HepG2 (cell line): Measurements from ENCODE around the gene AGBL3. TPM values are rescaled to one million over a fixed set of nuclear protein-coding genes. Genes with fewer than 3 reads are reported as not detected.

ENCODE experiments used
- BRD4 ChIP-seq: sonication (generic); formaldehyde crosslinking; IDR thresholded peaks from 2 replicates; pipeline ENCODE4 v1.4.0; 2020; ENCODE audit warnings: missing genetic modification reagents
- CEBPG ChIP-seq: IDR thresholded peaks from 2 replicates; pipeline ENCODE4 v1.6.1; 2016
- HNRNPUL1 ChIP-seq: fragments of 200-400 bp; formaldehyde crosslinking; IDR thresholded peaks from 2 replicates; pipeline ENCODE4 v1.6.1; 2017; ENCODE audit warnings: low read depth, mild to moderate bottlenecking, low read length, moderate library complexity
- IRX3 ChIP-seq: sonication (generic); formaldehyde crosslinking; IDR thresholded peaks from 2 replicates; pipeline ENCODE4 v1.8.1; 2023; ENCODE audit warnings: mild to moderate bottlenecking, low read depth, missing genetic modification reagents, borderline replicate concordance
- RCOR2 ChIP-seq: IDR thresholded peaks from 2 replicates; pipeline ENCODE4 v1.6.1; 2016; ENCODE audit warnings: missing biosample characterization, missing genetic modification reagents
- RFX5 ChIP-seq: IDR thresholded peaks from 2 replicates; pipeline ENCODE4 v1.6.1; 2011; ENCODE audit warnings: low read depth, low read length, improper control_type of control experiment
- SMC3 ChIP-seq: IDR thresholded peaks from 2 replicates; pipeline ENCODE4 v1.6.1; 2011; ENCODE audit warnings: low read length, improper control_type of control experiment
- SNAI1 ChIP-seq: sonication (generic); formaldehyde crosslinking; IDR thresholded peaks from 2 replicates; pipeline ENCODE4 v1.5.0; 2020; ENCODE audit warnings: mild to moderate bottlenecking, missing genetic modification reagents, borderline replicate concordance
- SRF ChIP-seq: IDR thresholded peaks from 2 replicates; pipeline ENCODE4 v1.6.1; 2011; ENCODE audit warnings: mild to moderate bottlenecking, low read depth, low read length, moderate library complexity
- TP53 ChIP-seq: sonication (generic); formaldehyde crosslinking; conservative IDR thresholded peaks from 2 replicates; pipeline ENCODE4 v1.4.0; 2020; ENCODE audit warnings: missing genetic modification reagents
- ZMAT3 ChIP-seq: sonication (generic); formaldehyde crosslinking; conservative IDR thresholded peaks from 2 replicates; pipeline ENCODE4 v1.7.0; 2021; ENCODE audit warnings: missing genetic modification reagents
- ZNF20 ChIP-seq: sonication (generic); formaldehyde crosslinking; IDR thresholded peaks from 2 replicates; pipeline ENCODE4 v1.4.0; 2020; ENCODE audit warnings: mild to moderate bottlenecking, moderate library complexity, missing genetic modification reagents
- ZZZ3 ChIP-seq: sonication (generic); formaldehyde crosslinking; IDR thresholded peaks from 2 replicates; pipeline ENCODE4 v1.4.0; 2020; ENCODE audit warnings: missing genetic modification reagents, mild to moderate bottlenecking, borderline replicate concordance
- polyA plus RNA-seq, 8 experiments: library from polyadenylated mRNA; depleted of rRNA in 3 of 8; stranded (reverse) in 7 of 8; unstranded in 1 of 8; fragments of >200 nt; fragmentation: Illumina TruSeq in 4 of 8; extraction: Trizol in 4 of 8; gene quantifications; 2 replicates each; pipeline versions ENCODE4 v1.2.1 to v1.2.3, GENCODE V29; 2011 to 2016; ENCODE audit warnings: low read depth in 4 of 8, missing spikeins in 1 of 8, mixed read lengths in 1 of 8; ENCODE audit not compliant: insufficient read depth in 1 of 8
- total RNA-seq, 5 experiments: library from RNA; depleted of rRNA; stranded (reverse); fragments of >200 nt; fragmentation: Illumina TruSeq; extraction: Trizol; gene quantifications; 2 replicates each; pipeline ENCODE4 v1.2.3, GENCODE V29; 2016; ENCODE audit warnings: low read depth in 1 of 5
- TF ChIP-seq, protein P1 (sequence below): sonication (generic); formaldehyde crosslinking; IDR thresholded peaks from 2 replicates; pipeline ENCODE4 v1.8.0; 2022; ENCODE audit warnings: mild to moderate bottlenecking, missing genetic modification reagents; ENCODE audit not compliant: insufficient replicate concordance
- TF ChIP-seq, protein P2 (sequence below): sonication (generic); IDR thresholded peaks from 2 replicates; pipeline ENCODE4 v1.6.1; 2016; ENCODE audit warnings: low read depth, borderline replicate concordance
- TF ChIP-seq, protein P3 (sequence below): sonication (generic); formaldehyde crosslinking; IDR thresholded peaks from 2 replicates; pipeline ENCODE4 v1.5.0; 2020; ENCODE audit warnings: missing genetic modification reagents
- TF ChIP-seq, protein P4 (sequence below): sonication (generic); formaldehyde crosslinking; IDR thresholded peaks from 2 replicates; pipeline ENCODE4 v1.5.1; 2020; ENCODE audit warnings: missing genetic modification reagents, mild to moderate bottlenecking, borderline replicate concordance
- TF ChIP-seq, protein P5 (sequence below): sonication (generic); formaldehyde crosslinking; IDR thresholded peaks from 2 replicates; pipeline ENCODE4 v1.8.0; 2022; ENCODE audit warnings: missing genetic modification reagents, mild to moderate bottlenecking, moderate library complexity, borderline replicate concordance
- TF ChIP-seq, protein P6 (sequence below): sonication (generic); formaldehyde crosslinking; IDR thresholded peaks from 2 replicates; pipeline ENCODE4 v1.4.0; 2020; ENCODE audit warnings: missing genetic modification reagents

The AGBL3 gene
- total and polyA plus RNA-seq, 2 of the 13 experiments (the other 11 are each of a cell fraction or from before 2014, with no cell fraction given) = 2.2 to 7.2 TPM

DNA sequence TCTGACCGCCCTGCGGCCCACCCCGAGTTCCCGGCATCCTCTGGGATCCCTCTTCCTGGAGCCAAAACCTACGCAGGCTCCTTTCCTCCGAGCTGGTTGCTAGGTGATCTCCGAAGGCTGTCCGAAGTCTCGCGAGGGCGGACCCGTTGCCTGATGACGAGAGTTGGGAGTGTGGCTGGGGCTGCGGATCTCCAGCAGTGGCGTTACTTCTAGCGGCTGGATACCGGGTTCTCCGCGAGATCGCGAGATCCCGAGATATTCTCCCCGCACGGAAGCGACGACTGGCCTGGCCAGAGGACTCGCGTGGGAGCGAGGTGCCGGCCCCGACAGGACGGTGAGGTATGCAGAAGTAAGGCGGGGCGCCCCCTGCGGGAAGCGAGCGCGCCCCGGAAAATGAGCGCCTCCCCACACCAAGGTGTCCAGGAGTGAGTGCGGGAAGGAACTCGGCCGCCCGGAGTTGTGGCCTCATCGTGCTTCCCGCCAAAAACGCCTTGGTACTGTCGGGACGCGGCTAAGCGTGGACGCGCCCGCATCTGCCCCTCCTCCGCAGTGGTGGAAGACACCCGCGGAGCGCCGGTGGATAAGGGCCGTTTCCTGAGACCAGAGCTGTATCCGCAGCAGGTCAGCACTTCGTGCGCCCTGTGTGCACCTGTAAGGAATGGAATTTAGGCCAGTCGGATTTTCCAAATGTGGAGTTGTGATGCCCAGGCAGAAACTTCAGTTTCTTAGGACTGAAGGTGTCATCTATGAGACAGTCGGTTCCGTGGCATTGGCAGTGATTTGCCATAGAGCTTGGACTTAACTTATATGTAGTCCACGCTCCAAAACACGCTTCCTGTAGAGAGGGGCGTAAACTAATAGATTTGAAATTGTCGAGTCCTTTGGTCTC, at the start of gene AGBL3 (continued):
- TF ChIP-seq, protein P1, sequence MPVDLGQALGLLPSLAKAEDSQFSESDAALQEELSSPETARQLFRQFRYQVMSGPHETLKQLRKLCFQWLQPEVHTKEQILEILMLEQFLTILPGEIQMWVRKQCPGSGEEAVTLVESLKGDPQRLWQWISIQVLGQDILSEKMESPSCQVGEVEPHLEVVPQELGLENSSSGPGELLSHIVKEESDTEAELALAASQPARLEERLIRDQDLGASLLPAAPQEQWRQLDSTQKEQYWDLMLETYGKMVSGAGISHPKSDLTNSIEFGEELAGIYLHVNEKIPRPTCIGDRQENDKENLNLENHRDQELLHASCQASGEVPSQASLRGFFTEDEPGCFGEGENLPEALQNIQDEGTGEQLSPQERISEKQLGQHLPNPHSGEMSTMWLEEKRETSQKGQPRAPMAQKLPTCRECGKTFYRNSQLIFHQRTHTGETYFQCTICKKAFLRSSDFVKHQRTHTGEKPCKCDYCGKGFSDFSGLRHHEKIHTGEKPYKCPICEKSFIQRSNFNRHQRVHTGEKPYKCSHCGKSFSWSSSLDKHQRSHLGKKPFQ (CRISPR knock-in tag) = peak; percentile 85
- no peak for TF ChIP-seq HNRNPUL1
- TF ChIP-seq ZNF20 (CRISPR knock-in tag) = no peak
- peak; percentile 81; the same call in 1 of the 2 replicates for TF ChIP-seq ZMAT3 (CRISPR knock-in tag)
- TF ChIP-seq, protein P2, sequence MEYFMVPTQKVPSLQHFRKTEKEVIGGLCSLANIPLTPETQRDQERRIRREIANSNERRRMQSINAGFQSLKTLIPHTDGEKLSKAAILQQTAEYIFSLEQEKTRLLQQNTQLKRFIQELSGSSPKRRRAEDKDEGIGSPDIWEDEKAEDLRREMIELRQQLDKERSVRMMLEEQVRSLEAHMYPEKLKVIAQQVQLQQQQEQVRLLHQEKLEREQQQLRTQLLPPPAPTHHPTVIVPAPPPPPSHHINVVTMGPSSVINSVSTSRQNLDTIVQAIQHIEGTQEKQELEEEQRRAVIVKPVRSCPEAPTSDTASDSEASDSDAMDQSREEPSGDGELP = peak; percentile 12; the same call in 1 of the 2 replicates
- no peak for TF ChIP-seq TP53 (CRISPR knock-in tag)
- 0 out of 2 replicates have a peak, but pooled peaks have one; percentile 44 for TF ChIP-seq RCOR2 (CRISPR knock-in tag)
- no peak; the same call in 1 of the 2 replicates for TF ChIP-seq BRD4 (CRISPR knock-in tag)
- no peak for TF ChIP-seq SRF
- TF ChIP-seq, protein P3, sequence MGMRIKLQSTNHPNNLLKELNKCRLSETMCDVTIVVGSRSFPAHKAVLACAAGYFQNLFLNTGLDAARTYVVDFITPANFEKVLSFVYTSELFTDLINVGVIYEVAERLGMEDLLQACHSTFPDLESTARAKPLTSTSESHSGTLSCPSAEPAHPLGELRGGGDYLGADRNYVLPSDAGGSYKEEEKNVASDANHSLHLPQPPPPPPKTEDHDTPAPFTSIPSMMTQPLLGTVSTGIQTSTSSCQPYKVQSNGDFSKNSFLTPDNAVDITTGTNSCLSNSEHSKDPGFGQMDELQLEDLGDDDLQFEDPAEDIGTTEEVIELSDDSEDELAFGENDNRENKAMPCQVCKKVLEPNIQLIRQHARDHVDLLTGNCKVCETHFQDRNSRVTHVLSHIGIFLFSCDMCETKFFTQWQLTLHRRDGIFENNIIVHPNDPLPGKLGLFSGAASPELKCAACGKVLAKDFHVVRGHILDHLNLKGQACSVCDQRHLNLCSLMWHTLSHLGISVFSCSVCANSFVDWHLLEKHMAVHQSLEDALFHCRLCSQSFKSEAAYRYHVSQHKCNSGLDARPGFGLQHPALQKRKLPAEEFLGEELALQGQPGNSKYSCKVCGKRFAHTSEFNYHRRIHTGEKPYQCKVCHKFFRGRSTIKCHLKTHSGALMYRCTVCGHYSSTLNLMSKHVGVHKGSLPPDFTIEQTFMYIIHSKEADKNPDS (CRISPR knock-in tag) = no peak
- peak; percentile 85 for TF ChIP-seq RFX5
- TF ChIP-seq, protein P4, sequence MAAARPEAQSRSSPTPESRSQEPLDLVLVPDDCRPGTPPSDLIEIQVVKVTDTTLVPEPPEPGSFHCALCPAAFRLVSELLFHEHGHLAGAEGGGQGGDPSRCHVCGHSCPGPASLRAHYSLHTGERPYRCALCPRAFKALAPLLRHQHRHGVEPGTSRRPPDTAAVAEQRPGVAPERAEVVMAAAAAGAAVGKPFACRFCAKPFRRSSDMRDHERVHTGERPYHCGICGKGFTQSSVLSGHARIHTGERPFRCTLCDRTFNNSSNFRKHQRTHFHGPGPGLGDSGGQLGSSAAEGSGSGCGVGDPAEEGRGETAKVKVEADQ (CRISPR knock-in tag) = no peak; the same call in 1 of the 2 replicates
- no peak for TF ChIP-seq SNAI1 (CRISPR knock-in tag)
- TF ChIP-seq, protein P5, sequence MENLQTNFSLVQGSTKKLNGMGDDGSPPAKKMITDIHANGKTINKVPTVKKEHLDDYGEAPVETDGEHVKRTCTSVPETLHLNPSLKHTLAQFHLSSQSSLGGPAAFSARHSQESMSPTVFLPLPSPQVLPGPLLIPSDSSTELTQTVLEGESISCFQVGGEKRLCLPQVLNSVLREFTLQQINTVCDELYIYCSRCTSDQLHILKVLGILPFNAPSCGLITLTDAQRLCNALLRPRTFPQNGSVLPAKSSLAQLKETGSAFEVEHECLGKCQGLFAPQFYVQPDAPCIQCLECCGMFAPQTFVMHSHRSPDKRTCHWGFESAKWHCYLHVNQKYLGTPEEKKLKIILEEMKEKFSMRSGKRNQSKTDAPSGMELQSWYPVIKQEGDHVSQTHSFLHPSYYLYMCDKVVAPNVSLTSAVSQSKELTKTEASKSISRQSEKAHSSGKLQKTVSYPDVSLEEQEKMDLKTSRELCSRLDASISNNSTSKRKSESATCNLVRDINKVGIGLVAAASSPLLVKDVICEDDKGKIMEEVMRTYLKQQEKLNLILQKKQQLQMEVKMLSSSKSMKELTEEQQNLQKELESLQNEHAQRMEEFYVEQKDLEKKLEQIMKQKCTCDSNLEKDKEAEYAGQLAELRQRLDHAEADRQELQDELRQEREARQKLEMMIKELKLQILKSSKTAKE (CRISPR knock-in tag) = no peak
- no peak for TF ChIP-seq SMC3
- peak; percentile 87 for TF ChIP-seq ZZZ3 (CRISPR knock-in tag)
- TF ChIP-seq CEBPG = no peak
- peak; percentile 74 for TF ChIP-seq IRX3 (CRISPR knock-in tag)
- TF ChIP-seq, protein P6, sequence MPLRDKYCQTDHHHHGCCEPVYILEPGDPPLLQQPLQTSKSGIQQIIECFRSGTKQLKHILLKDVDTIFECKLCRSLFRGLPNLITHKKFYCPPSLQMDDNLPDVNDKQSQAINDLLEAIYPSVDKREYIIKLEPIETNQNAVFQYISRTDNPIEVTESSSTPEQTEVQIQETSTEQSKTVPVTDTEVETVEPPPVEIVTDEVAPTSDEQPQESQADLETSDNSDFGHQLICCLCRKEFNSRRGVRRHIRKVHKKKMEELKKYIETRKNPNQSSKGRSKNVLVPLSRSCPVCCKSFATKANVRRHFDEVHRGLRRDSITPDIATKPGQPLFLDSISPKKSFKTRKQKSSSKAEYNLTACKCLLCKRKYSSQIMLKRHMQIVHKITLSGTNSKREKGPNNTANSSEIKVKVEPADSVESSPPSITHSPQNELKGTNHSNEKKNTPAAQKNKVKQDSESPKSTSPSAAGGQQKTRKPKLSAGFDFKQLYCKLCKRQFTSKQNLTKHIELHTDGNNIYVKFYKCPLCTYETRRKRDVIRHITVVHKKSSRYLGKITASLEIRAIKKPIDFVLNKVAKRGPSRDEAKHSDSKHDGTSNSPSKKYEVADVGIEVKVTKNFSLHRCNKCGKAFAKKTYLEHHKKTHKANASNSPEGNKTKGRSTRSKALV (CRISPR knock-in tag) = peak; percentile 44; the same call in 1 of the 2 replicates
